GM21515 (cell line): ENCODE data around the gene OR2H1.

Experiments used
- ATAC-seq: cut with Tn5 transposase; IDR thresholded peaks from one replicate; pipeline ENCODE4 v1.9.1; 2021; ENCODE audit not compliant: unreplicated experiment

OR2H1 gene

DNA sequence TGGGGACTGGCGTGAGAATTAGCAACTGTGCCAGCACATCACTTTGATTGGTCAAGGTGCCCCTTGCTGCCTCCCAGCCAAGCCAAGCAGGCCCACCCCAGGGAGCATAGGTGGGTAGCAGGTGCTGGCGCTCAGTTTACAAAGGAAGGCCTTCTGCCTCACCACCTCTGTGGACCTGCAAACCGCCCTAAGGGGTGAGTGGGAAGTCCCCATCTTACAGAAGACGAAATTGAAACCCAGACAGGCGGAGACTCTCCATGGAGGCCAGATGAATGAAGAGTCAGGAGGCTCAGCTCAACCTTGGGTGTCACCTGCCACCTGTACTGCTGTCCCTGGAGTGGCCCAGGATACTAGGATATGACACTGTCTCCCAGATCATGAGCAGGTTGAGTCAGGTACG, 52.3 kb downstream of the OR2H1 start:
- ATAC-seq: peak; percentile 66

DNA sequence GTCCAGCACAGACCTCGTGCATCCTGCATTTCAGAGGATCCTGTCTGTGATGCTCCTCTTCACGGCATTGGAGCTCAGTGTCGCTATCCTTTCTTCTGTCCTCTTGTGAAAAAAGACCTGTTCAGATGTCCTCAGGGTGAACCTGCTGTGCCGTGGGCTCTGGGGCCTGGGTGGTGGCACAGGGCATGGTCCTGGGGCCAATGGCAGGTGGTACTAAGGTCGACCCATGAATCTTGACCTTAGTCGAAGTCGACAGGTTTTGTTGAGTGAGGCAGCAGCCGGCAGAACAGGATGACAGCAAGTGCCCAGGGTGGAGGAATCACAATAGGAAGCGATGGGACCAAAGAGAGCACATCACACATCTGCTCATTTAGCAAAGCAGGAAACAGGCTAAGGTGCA, 52.8 kb downstream of the OR2H1 start:
- ATAC-seq: no peak

DNA sequence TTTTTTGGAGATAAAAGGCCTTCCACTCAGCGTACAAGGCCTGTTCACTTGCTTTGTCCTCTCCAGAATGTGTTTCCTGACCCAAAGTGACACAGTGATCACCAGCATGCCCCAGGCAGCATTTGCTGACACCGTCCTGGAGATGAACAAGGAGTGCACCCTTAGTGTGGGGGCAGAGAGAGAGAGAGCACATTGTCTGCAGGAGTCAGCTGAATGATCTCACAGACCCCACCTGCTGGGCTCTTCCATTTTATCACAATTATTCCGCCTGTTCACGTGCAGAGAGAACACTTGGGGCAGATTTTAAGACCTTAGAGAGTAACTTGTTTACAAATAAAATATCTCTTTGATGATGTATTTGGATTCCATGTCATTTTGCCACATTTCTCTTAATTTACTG, 53.2 kb downstream of the OR2H1 start:
- ATAC-seq: no peak

DNA sequence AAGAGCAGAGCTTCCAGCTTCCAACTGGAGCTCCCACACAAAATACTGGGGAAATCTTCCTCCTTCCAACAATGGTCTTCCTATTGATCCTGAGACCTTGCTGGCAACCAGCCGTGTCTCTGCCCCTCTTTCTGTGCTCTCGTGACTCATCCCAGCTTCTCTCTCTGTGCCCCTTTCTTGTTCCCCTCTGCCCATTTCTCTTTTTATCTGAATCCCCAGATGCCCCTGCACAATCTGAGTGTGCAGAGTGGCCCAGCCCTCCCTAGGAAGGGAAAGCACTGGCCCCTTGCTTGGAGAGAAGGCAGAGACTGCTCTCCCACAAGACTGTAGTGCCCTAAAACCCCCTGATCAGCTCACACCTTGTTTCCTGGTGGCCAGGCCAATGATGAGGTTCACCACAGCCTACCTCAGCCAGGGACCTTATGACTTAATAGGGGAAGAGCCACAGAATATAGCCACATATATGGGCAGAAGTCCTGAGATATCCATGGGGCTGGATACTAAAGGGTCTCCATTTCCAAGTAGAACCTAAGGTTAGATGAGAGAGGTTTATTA, 53.9 kb downstream of the OR2H1 start:
- no peak for ATAC-seq
